IMR-90 (cell line): ENCODE measurements around the gene ECM2. TPM values are rescaled to one million over a fixed set of nuclear protein-coding genes. Genes with fewer than 3 reads are reported as not detected.
A peak's percentile ranks its signal among the peaks of the same experiment; 100 is the strongest.

Experiments
- ATAC-seq: fragments of 200-7000 bp; cut with Tn5 transposase; 2 replicates; pipeline ENCODE4 v1.9.1; 2020; ENCODE audit warnings: low read depth, mild to moderate bottlenecking, moderate library complexity
- BruUV-seq: library from RNA; stranded (reverse); fragments of 400-500 nt; replicated peaks from 2 replicates; lab custom pipeline; 2021; lab: Mats Ljungman, UMichigan
- CTCF ChIA-PET: fragments of 300-600 bp; formaldehyde crosslinking; extraction: SDS; loops from one replicate; lab custom pipeline; 2021; ENCODE audit warnings: antibody characterized with exemption; lab: Yijun Ruan, JAX
- POLR2A ChIA-PET: fragments of 300-600 bp; sonication (Branson Sonifier 250); formaldehyde crosslinking; loops from one replicate; lab custom pipeline; 2022; ENCODE audit warnings: antibody characterized with exemption; ENCODE audit not compliant: unreplicated experiment; lab: Charles Lee
- DNase-seq: peaks from one replicate; pipeline ENCODE4 v3.0.0; 2013
- H2AFZ ChIP-seq: replicated peaks from 2 replicates; pipeline ENCODE3; 2013; ENCODE audit warnings: low read length, mild to moderate bottlenecking; ENCODE audit not compliant: poor library complexity
- H2AK5ac ChIP-seq: 2 replicates; pipeline ENCODE4 v1.6.1; 2013; ENCODE audit warnings: low read depth, low read length, inconsistent platforms
- H2AK9ac ChIP-seq: replicated peaks from 2 replicates; pipeline ENCODE3; 2013; ENCODE audit warnings: mild to moderate bottlenecking, low read depth, low read length, moderate library complexity; ENCODE audit not compliant: poor library complexity
- H2BK120ac ChIP-seq: 2 replicates; pipeline ENCODE4 v1.6.1; 2013; ENCODE audit warnings: low read depth, low read length, inconsistent platforms
- H2BK15ac ChIP-seq: 3 replicates; pipeline ENCODE4 v1.6.1; 2013; ENCODE audit warnings: low read depth, low read length, inconsistent platforms
- H2BK20ac ChIP-seq: 2 replicates; pipeline ENCODE4 v1.6.1; 2013; ENCODE audit warnings: low read depth, mild to moderate bottlenecking, inconsistent platforms, low read length, moderate library complexity
- H2BK5ac ChIP-seq: 2 replicates; pipeline ENCODE4 v1.6.1; 2013; ENCODE audit warnings: mild to moderate bottlenecking, low read depth, low read length, inconsistent platforms; ENCODE audit not compliant: poor library complexity, severe bottlenecking
- H3K14ac ChIP-seq: replicated peaks from 2 replicates; pipeline ENCODE4 v1.6.1; 2013; ENCODE audit warnings: low read depth, low read length, inconsistent platforms
- H3K18ac ChIP-seq: 2 replicates; pipeline ENCODE4 v1.6.1; 2013; ENCODE audit warnings: low read depth, low read length, control low read depth
- H3K23ac ChIP-seq: 2 replicates; pipeline ENCODE4 v1.6.1; 2013; ENCODE audit warnings: low read depth, low read length, inconsistent platforms
- H3K27ac ChIP-seq: 2 replicates; pipeline ENCODE4 v1.5.1; 2013; ENCODE audit warnings: mild to moderate bottlenecking, control low read depth, low read length; ENCODE audit not compliant: insufficient read depth
- H3K27me3 ChIP-seq: 2 replicates; pipeline ENCODE4 v1.6.1; 2013; ENCODE audit warnings: low read length; ENCODE audit not compliant: control insufficient read depth, insufficient read depth
- H3K36me3 ChIP-seq: 2 replicates; pipeline ENCODE4 v1.6.1; 2013; ENCODE audit warnings: low read length, mixed read lengths; ENCODE audit not compliant: control insufficient read depth, insufficient read depth
- H3K4ac ChIP-seq: 2 replicates; pipeline ENCODE4 v1.6.1; 2013; ENCODE audit warnings: low read depth, low read length, inconsistent platforms
- H3K4me1 ChIP-seq: 2 replicates; pipeline ENCODE4 v1.6.1; 2013; ENCODE audit warnings: low read length, mixed read lengths; ENCODE audit not compliant: control insufficient read depth, insufficient read depth
- H3K4me2 ChIP-seq: 2 replicates; pipeline ENCODE4 v1.6.1; 2013; ENCODE audit warnings: low read depth, mild to moderate bottlenecking, control low read depth, low read length, moderate library complexity
- H3K4me3 ChIP-seq: 2 replicates; pipeline ENCODE4 v1.5.1; 2013; ENCODE audit warnings: low read depth, mild to moderate bottlenecking, control low read depth, low read length, moderate library complexity; ENCODE audit not compliant: insufficient read depth
- H3K56ac ChIP-seq: 2 replicates; pipeline ENCODE4 v1.6.1; 2013; ENCODE audit warnings: low read length, inconsistent platforms; ENCODE audit not compliant: insufficient read depth; ENCODE audit errors: extremely low read depth
- H3K79me1 ChIP-seq, 2 experiments: 2 replicates each; pipeline ENCODE4 v1.6.1; 2013; ENCODE audit warnings: low read length in 2 of 2, inconsistent platforms in 1 of 2, low read depth in 1 of 2
- H3K9ac ChIP-seq: 2 replicates; pipeline ENCODE4 v1.6.1; 2013; ENCODE audit warnings: low read depth, low read length, control low read depth
- H3K9me1 ChIP-seq: 2 replicates; pipeline ENCODE4 v1.6.1; 2013; ENCODE audit warnings: low read length, inconsistent platforms; ENCODE audit not compliant: insufficient read depth
- H3K9me3 ChIP-seq: 2 replicates; pipeline ENCODE4 v1.6.1; 2013; ENCODE audit warnings: low read length; ENCODE audit not compliant: control insufficient read depth, insufficient read depth
- H4K20me1 ChIP-seq: 2 replicates; pipeline ENCODE4 v1.6.1; 2013; ENCODE audit warnings: low read length, inconsistent platforms; ENCODE audit not compliant: insufficient read depth
- H4K5ac ChIP-seq: 2 replicates; pipeline ENCODE4 v1.6.1; 2013; ENCODE audit warnings: mild to moderate bottlenecking, low read depth, low read length, control low read depth
- H4K8ac ChIP-seq, 2 experiments: 2 replicates each; pipeline ENCODE4 v1.6.1; 2013; ENCODE audit warnings: low read depth in 2 of 2, low read length in 2 of 2, control low read depth in 1 of 2, inconsistent platforms in 1 of 2
- H4K91ac ChIP-seq: 2 replicates; pipeline ENCODE4 v1.6.1; 2013; ENCODE audit warnings: low read depth, low read length, inconsistent platforms; ENCODE audit not compliant: insufficient read depth
- CHD1 ChIP-seq: IDR thresholded peaks from 2 replicates; pipeline ENCODE4 v1.6.1; 2012; ENCODE audit warnings: low read depth, low read length, improper control_type of control experiment
- CTCF ChIP-seq: conservative IDR thresholded peaks from 2 replicates; pipeline ENCODE4 v1.5.1; 2012; ENCODE audit warnings: mild to moderate bottlenecking, low read depth, low read length, improper control_type of control experiment
- MAFK ChIP-seq: IDR thresholded peaks from 2 replicates; pipeline ENCODE4 v1.6.1; 2012; ENCODE audit warnings: low read depth, low read length, improper control_type of control experiment
- WGBS, 2 experiments: methylation state at CpG; one replicate each; pipeline versions ENCODE4 v1.1.5 to v1.1.7; 2013; ENCODE audit warnings: missing lambda C conversion rate in 2 of 2; ENCODE audit not compliant: insufficient read length in 1 of 2; ENCODE audit errors: extremely low coverage in 2 of 2; 5-methylcytosine and 5-hydroxymethylcytosine counted together
- dilution Hi-C: fragments of 300-500 bp; cut with HindIII; formaldehyde crosslinking; loops from one replicate; pipeline ENCODE4 v1.14.3; 2018; ENCODE audit warnings: low sequenced_read_pairs; ENCODE audit not compliant: unreplicated experiment
- in situ Hi-C: fragments of 300-500 bp; cut with MboI; formaldehyde crosslinking; loops from 3 replicates; pipeline ENCODE4 v1.14.3; 2019; ENCODE audit warnings: low sequenced_read_pairs, inconsistent platforms, mixed read lengths
- intact Hi-C: fragments of 100-400 bp; cut with micrococcal nuclease; formaldehyde crosslinking; loops from 2 replicates; pipeline ENCODE4 v1.10.0; 2022
- polyA plus RNA-seq, 3 experiments: library from polyadenylated mRNA; depleted of rRNA; stranded (reverse); fragments of >200 nt; gene quantifications; 2 replicates each; pipeline ENCODE4 v1.2.3, GENCODE V29; 2012; ENCODE audit warnings: low replicate concordance in 1 of 3
- total RNA-seq: library from RNA; depleted of rRNA; stranded (reverse); fragments of >200 nt; gene quantifications from 2 replicates; pipeline ENCODE4 v1.2.3, GENCODE V29; 2012

The ECM2 gene
- total and polyA plus RNA-seq, 2 of the 4 experiments (the other 2 are of a cell fraction), result 0.26 to 0.36 TPM

GRCh38 chr9:92501671-92502393 lies 34.0 kb downstream of the ECM2 start:
- Histone ChIP-seq H3K9me1 (peaks cover 12% of the 10 kb centered on the region), H3K9me3 (no peaks in the 10 kb centered on the region), H4K8ac (peak overlapping the region in 1 of 2 experiments; percentile 1; a peak in 1 of 4 replicates), H2AK5ac (peak overlapping the region; percentile 57; the same call in 1 of the 2 replicates), H3K9ac (no peak overlapping the region), H2AFZ (no peak overlapping the region), H2BK20ac (peak overlapping the region; percentile 72), H3K18ac (peak overlapping the region; percentile 36; the same call in 1 of the 2 replicates), H2BK5ac (no peak overlapping the region), H2BK15ac (peak overlapping the region; percentile 21; the same call in 2 of the 3 replicates), H3K14ac (no peak overlapping the region; the same call in 1 of the 2 replicates), H4K20me1 (no peaks in the 10 kb centered on the region), H3K4me1 (peaks cover 19% of the 10 kb centered on the region), H3K79me1 (peaks cover 0 to 9% of the 10 kb centered on the region in 2 experiments; a peak in 2 of 4 replicates), H3K4ac (peak overlapping the region; percentile 13; the same call in 1 of the 2 replicates), H2BK120ac (peak overlapping the region; percentile 40; the same call in 1 of the 2 replicates), H3K27ac (no peak overlapping the region; the same call in 1 of the 2 replicates), H3K4me3 (no peak overlapping the region), H3K23ac (no peak overlapping the region), H4K91ac (0 out of 2 replicates have a peak overlapping the region, but pooled peaks have one; percentile 5), H4K5ac (peak overlapping the region; percentile 7; the same call in 1 of the 2 replicates), H2AK9ac (peak overlapping the region; percentile 53), H3K27me3 (no peaks in the 10 kb centered on the region), H3K56ac (no peak overlapping the region), H3K4me2 (no peak overlapping the region), H3K36me3 (no peaks in the 10 kb centered on the region)
- ATAC-seq (peak; percentile 5; the same call in 1 of the 2 replicates), DNase-seq (peak; percentile 51)
- CTCF ChIA-PET, result interaction anchor here (0.8 to 1.1 kb wide), 2 partner anchors 20 to 129 kb away, joined by 3 to 4 read pairs; no protein-coding TSS in a partner anchor
- dilution Hi-C loops, result no loop called here
- intact Hi-C loops, result no loop called here
- no peak for TF ChIP-seq CHD1
- peak; percentile 28; the same call in 1 of the 2 replicates for TF ChIP-seq CTCF
- peak; percentile 59 for TF ChIP-seq MAFK
- 86% methylated on average over 2 of the region's 5 CpGs; no CpG with 5 or more reads in 1 of the 2 experiments for WGBS, 2 experiments
- in situ Hi-C loops, result no loop called here
- POLR2A ChIA-PET, result interaction anchor here (0.6 kb wide), 1 partner anchor 354 kb away, joined by 4 read pairs; no protein-coding TSS in a partner anchor
- BruUV-seq, result no TSS peak
